OCI-LY3 (cell line): ENCODE results near the gene ZEB2.

ENCODE experiments used
- EZH2phosphoT487 ChIP-seq: fragments of 200-600 bp; shearing (Covaris generic); IDR thresholded peaks from 2 replicates; pipeline ENCODE4 v1.6.1; 2018; ENCODE audit warnings: antibody characterized with exemption, mixed run types, low read depth
- TF ChIP-seq, protein P1 (sequence below): fragments of 200-600, 300-600 bp; sonication (generic); IDR thresholded peaks from 2 replicates; pipeline ENCODE4 v1.5.1; 2014; ENCODE audit warnings: antibody characterized with exemption, low read length, low read depth

DNA sequence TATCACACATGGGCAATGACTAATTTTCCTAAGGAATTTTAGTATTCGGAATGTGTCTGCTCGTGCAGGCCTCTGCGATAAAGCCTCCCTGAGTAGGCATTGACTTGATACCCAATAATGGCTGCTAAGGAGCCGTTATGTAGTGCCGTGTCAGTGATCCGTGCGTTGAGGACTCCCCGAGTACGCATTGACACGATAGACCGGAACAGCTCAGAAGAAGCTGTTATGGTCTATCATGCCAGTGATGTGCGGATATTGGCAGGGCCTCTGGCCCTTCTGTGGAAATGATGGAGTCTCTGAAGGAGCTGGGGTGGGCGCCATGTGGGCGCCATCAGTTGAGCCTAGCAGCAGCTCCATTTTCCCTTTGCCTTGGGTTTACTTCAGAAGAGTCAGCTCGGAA, 29.1 kb downstream of the ZEB2 start:
- TF ChIP-seq, protein P1, sequence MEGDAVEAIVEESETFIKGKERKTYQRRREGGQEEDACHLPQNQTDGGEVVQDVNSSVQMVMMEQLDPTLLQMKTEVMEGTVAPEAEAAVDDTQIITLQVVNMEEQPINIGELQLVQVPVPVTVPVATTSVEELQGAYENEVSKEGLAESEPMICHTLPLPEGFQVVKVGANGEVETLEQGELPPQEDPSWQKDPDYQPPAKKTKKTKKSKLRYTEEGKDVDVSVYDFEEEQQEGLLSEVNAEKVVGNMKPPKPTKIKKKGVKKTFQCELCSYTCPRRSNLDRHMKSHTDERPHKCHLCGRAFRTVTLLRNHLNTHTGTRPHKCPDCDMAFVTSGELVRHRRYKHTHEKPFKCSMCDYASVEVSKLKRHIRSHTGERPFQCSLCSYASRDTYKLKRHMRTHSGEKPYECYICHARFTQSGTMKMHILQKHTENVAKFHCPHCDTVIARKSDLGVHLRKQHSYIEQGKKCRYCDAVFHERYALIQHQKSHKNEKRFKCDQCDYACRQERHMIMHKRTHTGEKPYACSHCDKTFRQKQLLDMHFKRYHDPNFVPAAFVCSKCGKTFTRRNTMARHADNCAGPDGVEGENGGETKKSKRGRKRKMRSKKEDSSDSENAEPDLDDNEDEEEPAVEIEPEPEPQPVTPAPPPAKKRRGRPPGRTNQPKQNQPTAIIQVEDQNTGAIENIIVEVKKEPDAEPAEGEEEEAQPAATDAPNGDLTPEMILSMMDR, result no peak
- no peak for TF ChIP-seq EZH2phosphoT487
